22Rv1 (cell line): ENCODE results near the gene RNF32.
"Not testable (repeated sequence)": the region's sequence is repeated elsewhere in the genome, so short reads cannot be mapped to it uniquely, and the experiment has no call there.

Experiments
- H3K27ac ChIP-seq: fragments of 450-650 bp; 2 replicates; pipeline ENCODE4 v1.5.1; 2017
- ZFX ChIP-seq: fragments of 450-650 bp; IDR thresholded peaks from 2 replicates; pipeline ENCODE4 v1.6.1; 2017; ENCODE audit warnings: antibody characterized with exemption, borderline replicate concordance
- TF ChIP-seq, protein P1 (sequence below): fragments of 450-650 bp; IDR thresholded peaks from 2 replicates; pipeline ENCODE4 v1.5.1; 2017; ENCODE audit warnings: mild to moderate bottlenecking

Gene RNF32

DNA sequence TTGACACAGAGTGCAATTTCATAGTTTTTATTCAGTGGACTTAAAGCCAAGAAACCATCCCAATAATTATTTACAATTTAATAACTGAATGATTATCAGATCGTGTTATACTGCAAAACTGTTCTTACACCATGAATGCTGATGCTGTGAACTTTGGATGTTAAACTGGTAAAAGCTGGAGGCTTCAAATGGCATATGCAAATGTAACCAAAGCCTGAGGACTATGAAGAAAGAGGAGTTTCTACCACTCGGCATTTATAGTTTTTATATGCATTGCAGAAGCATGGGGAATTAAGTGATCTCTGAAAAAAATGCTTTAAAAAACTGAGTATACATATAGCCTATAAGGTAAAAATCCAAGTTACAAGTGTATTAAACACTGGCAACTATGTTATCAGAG, 42.4 kb downstream of the RNF32 start:
- H3K27ac ChIP-seq, result no peak overlapping the region

DNA sequence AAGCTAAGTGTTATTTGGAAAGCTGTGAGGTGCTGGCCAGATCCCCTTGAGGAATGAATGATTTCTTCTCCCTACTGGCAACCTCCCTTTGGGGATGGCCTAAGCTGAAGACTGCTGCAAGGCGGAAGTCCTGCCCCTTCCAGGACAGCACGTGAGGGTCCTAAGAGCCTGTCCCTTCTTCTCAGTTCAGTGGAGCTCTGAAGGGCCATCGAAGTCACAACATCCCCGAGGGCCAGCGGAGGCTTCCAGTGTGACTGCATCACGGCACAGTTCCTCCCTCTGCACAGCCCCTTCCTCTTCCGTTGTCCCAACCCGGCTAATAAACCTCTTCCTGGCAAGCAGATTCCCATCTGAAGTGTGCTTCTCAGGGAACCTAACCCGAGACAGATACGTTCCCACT, 43.7 kb downstream of the RNF32 start:
- no peak overlapping the region for H3K27ac ChIP-seq
- TF ChIP-seq, protein P1, sequence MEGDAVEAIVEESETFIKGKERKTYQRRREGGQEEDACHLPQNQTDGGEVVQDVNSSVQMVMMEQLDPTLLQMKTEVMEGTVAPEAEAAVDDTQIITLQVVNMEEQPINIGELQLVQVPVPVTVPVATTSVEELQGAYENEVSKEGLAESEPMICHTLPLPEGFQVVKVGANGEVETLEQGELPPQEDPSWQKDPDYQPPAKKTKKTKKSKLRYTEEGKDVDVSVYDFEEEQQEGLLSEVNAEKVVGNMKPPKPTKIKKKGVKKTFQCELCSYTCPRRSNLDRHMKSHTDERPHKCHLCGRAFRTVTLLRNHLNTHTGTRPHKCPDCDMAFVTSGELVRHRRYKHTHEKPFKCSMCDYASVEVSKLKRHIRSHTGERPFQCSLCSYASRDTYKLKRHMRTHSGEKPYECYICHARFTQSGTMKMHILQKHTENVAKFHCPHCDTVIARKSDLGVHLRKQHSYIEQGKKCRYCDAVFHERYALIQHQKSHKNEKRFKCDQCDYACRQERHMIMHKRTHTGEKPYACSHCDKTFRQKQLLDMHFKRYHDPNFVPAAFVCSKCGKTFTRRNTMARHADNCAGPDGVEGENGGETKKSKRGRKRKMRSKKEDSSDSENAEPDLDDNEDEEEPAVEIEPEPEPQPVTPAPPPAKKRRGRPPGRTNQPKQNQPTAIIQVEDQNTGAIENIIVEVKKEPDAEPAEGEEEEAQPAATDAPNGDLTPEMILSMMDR, result no peak
- TF ChIP-seq ZFX, result no peak

More for the DNA sequence above, 42.4 kb downstream of the RNF32 start:
- no peak for TF ChIP-seq ZFX
- TF ChIP-seq, protein P1, result no peak

DNA sequence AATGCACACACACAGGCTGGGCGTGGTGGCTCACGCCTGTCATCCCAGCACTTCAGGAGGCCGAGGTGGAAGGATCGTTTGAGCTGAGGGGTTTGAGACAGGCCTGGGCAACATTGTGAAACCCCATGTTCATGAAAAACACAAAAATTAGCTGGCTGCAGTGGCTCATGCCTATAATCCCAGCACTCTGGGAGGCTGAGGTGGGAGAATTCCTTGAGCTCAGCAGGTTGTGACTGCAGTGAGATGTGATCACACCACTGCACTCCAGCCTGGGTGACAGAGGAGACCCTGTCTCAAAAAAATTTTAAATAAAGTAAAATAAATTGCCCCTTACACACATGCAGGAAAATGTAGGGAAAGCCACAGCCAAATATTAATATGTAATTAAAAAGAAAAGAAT, 44.1 kb downstream of the RNF32 start:
- TF ChIP-seq ZFX, result no peak
- TF ChIP-seq, protein P1, result no peak
- H3K27ac ChIP-seq, result no peak overlapping the region

DNA sequence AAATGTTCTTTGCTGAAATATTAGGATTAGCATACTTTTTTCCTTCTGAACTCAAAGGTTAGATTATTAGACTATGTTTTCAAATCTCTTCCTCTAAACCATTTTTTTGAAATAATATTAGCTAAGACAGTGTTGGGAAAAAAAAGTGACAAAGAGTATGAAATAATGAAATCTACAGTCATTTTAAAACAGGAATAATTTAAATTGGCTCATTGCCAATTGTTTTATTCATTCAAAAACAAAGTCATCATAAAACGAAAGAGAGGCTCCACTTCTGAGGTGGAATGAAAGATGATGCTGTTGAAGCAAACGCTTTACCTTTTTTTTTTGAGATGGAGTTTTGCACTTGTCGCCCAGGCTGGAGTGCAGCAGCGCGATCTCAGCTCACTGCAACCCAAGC, 51.2 kb downstream of the RNF32 start:
- TF ChIP-seq ZFX, result no peak
- TF ChIP-seq, protein P1, result no peak
- H3K27ac ChIP-seq, result no peak overlapping the region

DNA sequence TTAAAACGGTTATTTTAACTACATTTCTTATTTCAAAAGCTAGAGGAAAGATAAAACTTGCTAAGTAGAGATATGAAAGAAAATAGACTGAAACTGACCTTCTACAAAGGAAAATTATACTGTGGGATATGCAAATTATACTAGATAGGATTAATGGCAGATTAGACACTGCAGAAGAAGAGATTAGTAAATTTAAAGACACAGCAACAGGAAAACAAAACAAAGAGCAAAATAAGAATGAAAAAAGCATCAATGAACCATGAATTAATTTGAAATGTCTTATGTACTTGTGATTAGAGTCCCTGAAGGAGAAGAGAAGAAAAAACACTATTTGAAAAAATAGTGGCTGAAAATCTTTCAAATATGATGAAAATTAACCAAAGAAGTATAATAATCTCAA, 52.3 kb downstream of the RNF32 start:
- no peak for TF ChIP-seq ZFX
- TF ChIP-seq, protein P1, result no peak
- H3K27ac ChIP-seq, result no peak overlapping the region

DNA sequence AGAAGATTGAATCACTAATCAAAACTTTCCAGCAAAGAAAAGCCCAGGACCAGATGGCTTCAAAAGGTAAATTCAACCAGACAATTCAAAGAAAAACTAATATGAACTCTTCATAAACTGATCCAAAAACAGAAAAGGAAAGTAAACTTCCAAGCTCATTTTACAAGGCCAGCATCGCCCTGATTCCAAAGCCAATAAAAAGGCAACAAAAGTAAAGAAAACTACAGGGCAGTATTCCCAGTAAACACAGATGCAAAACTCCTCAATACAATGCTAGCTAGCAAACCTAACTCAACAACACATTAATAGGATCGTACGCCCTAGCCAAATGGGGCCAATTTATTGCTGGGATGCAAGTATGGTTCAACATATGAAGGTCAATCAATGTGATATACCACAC, 53.1 kb downstream of the RNF32 start:
- TF ChIP-seq, protein P1, result no peak
- TF ChIP-seq ZFX, result no peak

DNA sequence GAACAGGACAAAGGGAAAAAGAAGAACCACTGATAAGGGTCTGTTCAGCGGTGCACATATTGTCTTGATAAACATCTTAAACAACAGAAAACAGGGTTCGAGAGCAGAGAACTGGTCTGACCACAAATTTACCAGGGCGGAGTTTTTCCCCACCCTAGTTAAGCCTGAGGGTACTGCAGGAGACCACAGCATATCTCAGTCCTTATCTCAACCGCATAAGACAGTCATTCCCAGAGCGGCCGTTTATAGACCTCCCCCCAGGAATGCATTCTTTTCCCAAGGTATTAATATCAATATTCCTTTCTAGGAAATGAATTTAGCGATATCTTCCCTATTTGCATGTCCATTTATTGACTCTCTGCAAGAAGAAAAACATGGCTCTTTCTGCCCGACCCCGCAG, 56.7 kb downstream of the RNF32 start:
- H3K27ac ChIP-seq, result not testable (repeated sequence)

More for the DNA sequence above, 53.1 kb downstream of the RNF32 start:
- H3K27ac ChIP-seq, result no peak overlapping the region

DNA sequence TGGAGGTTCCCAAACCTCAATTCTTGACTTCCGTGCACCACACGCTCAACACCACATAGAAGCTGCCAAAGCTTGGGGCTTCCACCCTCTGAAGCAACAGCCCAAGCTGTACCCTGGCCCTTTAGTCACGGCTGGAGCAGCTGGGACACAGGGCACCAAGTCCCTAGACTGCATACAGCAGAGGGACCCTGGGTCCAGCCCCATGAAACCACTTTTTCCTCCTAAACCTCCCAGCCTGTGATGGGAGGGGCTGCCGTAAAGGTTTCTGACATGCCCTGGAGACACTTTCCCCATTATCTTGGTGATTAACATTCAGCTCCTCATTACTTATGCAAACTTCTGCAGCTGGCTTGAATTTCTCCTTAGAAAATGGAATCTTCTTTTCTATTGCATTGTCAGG, 57.9 kb downstream of the RNF32 start:
- H3K27ac ChIP-seq, result not testable (repeated sequence)

DNA sequence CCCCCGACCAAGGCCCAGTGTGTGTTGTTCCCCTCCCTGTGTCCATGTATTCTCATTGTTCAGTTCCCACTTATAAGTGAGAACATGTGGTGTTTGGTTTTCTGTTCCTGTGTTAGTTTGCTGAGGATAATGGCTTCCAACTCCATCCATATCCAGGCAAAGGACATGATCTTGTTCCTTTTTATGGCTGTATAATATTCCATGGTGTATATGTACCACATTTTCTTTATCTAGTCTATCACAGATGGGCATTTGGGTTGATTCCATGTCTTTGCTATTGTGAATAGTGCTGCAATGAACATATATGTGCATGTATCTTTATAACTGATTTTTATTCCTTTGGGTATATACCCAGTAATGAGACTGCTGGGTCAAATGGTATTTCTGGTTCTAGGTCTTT, 61.2 kb downstream of the RNF32 start:
- not testable (repeated sequence) for H3K27ac ChIP-seq
